GM12878 (cell line): ENCODE measurements around the gene BCL2.

Experiments
- ATF3 ChIP-seq: IDR thresholded peaks from 2 replicates; pipeline ENCODE4 v1.6.1; 2011; ENCODE audit warnings: low read depth, mild to moderate bottlenecking, low read length, moderate library complexity, borderline replicate concordance; ENCODE audit errors: extremely low read depth
- CTCF ChIP-seq, 3 experiments: IDR thresholded peaks in 2 of 3; conservative IDR thresholded peaks in 1 of 3; 2 replicates each; pipeline ENCODE4 v1.5.1; 2011; ENCODE audit warnings: low read depth in 3 of 3, low read length in 3 of 3, mild to moderate bottlenecking in 3 of 3, control low read depth in 2 of 3, moderate library complexity in 2 of 3, inconsistent platforms in 1 of 3, mixed read lengths in 1 of 3; ENCODE audit not compliant: control insufficient read depth in 2 of 3, insufficient read depth in 1 of 3; ENCODE audit errors: extremely low read depth in 1 of 3
- FOS ChIP-seq: IDR thresholded peaks from 3 replicates; pipeline ENCODE4 v1.6.1; 2011; ENCODE audit warnings: borderline replicate concordance; ENCODE audit not compliant: insufficient read length; ENCODE audit errors: extremely low read depth
- POLR2A ChIP-seq: IDR thresholded peaks from 2 replicates; pipeline ENCODE4 v1.6.1; 2011; ENCODE audit warnings: low read depth, mild to moderate bottlenecking, low read length
- POLR2AphosphoS5 ChIP-seq: IDR thresholded peaks from 2 replicates; pipeline ENCODE4 v1.6.1; 2011; ENCODE audit warnings: mild to moderate bottlenecking, low read length, inconsistent platforms

- TF ChIP-seq FOS (no peak), CTCF (IDR thresholded peaks at IDR 0.05 in 2 of 3, conservative IDR thresholded peaks at IDR 0.05 in 1 of 3; ENCODE audit: control insufficient read depth in 2 of 3, extremely low read depth in 1 of 3, insufficient read depth in 1 of 3, low read depth in 3 of 3, low read length in 3 of 3) (no peak), ATF3 (no peak), POLR2A (no peak), POLR2AphosphoS5 (no peak)
Observed at GRCh38 chr18:63213331-63213900, 106.2 kb downstream of the BCL2 start.
